GM12874 (cell line): ENCODE data around the gene NCOA7.

ENCODE experiments used
- TF ChIP-seq, protein P1 (sequence below): IDR thresholded peaks from 2 replicates; pipeline ENCODE4 v1.5.1; 2011; ENCODE audit warnings: low read depth, mild to moderate bottlenecking, control low read depth, low read length, moderate library complexity; ENCODE audit not compliant: insufficient read depth

Gene NCOA7

DNA sequence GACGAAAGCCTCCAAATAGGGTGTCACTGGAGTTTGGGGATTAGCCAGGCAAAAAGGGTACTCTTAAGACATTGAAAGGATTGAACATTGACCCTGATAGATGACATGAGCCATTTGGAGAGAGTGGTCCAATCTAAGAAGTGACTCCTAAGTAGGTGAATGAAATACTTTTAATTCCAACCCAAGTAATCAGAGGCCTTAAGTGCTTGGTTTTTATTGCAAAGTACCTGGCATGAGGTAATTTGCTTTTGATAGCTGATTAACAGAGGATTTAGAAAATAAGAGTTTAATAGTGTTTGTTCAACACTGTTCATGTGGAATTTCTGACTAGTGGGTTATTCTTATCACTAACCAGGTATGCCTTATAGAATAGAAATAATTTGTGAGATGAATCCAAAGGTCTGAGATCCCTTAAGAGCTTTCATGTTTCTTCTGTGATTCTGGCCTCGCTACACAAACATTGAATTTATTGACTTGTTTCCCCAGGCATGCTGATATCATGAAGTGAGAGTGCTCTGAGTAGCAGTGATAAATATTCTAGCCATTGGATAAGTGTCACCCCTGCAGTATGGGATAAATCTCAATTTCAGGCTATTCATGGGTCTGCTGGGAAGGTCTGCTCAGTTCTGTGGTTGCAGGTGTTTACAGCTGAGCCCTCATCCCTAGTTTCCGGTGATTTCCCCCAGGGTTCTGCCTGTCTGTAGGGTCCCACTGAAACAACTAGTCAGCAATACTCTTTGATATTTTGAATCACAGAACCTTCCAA, 6.5 kb downstream of the NCOA7 start:
- TF ChIP-seq, protein P1, sequence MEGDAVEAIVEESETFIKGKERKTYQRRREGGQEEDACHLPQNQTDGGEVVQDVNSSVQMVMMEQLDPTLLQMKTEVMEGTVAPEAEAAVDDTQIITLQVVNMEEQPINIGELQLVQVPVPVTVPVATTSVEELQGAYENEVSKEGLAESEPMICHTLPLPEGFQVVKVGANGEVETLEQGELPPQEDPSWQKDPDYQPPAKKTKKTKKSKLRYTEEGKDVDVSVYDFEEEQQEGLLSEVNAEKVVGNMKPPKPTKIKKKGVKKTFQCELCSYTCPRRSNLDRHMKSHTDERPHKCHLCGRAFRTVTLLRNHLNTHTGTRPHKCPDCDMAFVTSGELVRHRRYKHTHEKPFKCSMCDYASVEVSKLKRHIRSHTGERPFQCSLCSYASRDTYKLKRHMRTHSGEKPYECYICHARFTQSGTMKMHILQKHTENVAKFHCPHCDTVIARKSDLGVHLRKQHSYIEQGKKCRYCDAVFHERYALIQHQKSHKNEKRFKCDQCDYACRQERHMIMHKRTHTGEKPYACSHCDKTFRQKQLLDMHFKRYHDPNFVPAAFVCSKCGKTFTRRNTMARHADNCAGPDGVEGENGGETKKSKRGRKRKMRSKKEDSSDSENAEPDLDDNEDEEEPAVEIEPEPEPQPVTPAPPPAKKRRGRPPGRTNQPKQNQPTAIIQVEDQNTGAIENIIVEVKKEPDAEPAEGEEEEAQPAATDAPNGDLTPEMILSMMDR, result no peak

DNA sequence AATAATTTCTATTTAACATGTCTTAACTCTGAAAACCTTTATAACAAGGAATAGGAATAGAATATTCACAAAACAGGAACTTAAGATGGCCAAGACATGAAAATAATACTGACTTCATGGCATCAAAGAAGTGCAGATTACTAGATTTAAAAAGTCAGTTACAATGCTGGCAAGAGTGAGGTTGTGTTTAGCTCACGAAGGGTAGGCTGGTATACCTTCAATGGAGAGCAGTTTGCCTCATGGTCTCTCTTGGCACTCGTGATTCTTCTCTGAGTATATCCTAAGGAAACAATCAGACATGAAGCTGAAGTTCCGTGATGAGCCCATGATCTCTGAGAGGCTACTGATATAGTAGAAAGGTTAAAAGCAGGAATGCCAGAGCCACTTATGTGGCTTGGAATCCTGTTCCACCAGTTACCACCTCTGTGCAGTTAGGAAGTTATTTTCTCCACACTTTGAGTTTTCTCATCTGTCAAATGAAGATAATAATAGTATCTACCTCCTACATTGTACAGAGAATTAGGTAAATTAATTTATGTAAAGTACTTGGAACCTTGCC, 7.2 kb downstream of the NCOA7 start:
- TF ChIP-seq, protein P1, result no peak

- TF ChIP-seq, protein P1, result no peak
Observed at GRCh38 chr6:125798734-125799508, 8.2 kb downstream of the NCOA7 start.

DNA sequence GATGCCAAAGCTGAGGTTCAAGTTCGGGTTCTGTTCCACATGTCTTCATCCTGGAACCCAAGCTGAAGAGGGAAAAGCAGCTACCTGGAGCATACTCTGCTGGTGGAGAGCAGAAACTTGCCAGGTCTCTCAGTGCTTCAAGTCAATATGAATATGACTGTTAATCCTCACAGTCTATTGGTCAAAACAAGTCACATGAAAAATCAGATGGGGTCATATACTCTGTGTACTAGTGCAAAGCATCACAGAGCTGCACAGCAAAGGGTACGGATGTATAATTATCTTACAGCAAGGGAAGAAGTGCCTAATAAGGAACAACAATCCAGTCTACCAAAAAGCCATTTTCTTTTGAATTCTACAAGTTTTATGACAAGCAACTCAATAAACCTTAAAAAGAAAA, 11.6 kb downstream of the NCOA7 start:
- TF ChIP-seq, protein P1, result no peak

DNA sequence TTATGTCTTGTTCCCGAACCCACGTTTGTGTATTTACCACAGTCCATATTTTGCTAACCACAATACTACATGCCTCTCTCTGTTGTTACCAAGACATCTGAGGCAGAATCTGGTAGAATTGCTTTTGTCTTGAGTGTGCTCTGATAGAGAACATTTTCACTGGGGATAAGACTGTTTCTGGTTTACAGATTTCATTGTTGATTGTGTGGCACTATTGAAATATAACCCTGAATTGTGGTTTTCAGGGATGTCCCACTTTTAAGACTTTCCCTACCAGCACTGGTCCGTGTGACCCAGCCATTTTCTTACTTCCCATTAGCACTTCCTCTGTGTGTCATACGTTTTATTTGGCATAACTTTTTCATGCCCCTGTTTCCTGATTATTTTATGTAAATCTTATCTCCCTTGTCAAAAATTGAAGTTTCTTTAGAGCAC, 12.2 kb downstream of the NCOA7 start:
- TF ChIP-seq, protein P1, result no peak

DNA sequence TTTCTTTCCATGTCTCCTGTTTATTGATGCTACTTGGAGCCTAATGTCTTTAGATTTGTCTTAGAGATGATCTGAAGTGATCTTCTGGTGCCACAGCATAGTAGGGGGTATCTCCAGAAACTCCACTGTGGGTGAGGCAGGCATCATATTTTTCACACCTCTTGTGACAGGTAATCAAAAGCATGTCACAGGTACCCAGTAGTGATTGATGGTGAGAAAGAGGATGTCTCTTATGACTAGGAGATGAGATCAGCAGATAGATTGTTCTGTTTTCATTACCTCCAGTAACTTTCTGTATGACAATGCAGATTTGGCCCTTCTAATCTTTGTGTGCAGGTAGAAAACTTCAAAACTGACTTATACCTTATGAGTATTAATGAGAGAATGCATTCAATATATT, 13.5 kb downstream of the NCOA7 start:
- TF ChIP-seq, protein P1, result no peak

DNA sequence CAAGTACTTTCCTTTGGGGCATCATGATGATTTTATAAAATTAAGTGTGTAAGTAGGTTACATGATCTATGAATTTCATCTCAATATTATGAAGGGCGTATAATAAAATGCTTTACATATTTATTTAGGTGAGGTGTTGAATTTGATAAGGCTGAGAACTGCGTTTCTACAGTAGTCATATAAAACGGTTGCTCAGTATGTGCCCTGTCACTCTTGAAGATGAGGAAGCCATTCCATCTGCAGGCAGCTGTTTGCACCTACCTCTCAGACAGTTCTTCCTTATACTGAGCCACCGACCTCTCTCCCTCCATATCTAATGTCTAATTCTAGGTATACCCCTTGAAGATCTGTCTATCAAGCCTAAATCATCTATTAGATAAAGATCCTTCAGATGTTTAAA, 16.1 kb downstream of the NCOA7 start:
- TF ChIP-seq, protein P1, result no peak
